ENCODE data around the gene VENTX. TPM values are rescaled to one million over a fixed set of nuclear protein-coding genes. Genes with fewer than 3 reads are reported as not detected.

Gene VENTX
- total RNA-seq, 4 donors from 2014 or later: 0.17 to 2.3 (median 0.21) TPM; not detected in 1

DNA sequence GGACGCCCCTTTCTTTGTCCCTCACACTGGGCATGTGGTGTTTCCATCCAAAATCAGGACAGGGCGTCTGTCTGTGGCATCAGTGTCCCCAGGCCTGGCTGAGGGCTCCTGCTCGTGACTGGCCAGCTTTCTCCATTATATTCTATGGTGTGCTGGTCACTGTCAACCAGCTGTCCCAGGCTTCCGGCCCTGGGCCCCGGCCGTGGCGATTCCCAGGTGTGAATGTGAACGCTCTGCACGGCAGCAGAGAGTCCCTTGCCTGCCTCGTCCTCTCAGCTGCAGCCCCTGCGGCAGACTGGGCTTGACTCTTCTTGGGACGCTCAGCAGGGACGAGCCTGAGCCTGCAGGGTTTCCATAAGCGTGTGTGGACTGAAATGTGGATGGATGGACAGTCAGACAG is 13.6 kb upstream of the VENTX start:
- DNase-seq (ENCODE audit: low spot score in 2 of 2): no peak
- Histone ChIP-seq H3K27ac (no peak overlapping the region), H3K27me3 (peaks cover 75% of the 10 kb centered on the region)

DNA sequence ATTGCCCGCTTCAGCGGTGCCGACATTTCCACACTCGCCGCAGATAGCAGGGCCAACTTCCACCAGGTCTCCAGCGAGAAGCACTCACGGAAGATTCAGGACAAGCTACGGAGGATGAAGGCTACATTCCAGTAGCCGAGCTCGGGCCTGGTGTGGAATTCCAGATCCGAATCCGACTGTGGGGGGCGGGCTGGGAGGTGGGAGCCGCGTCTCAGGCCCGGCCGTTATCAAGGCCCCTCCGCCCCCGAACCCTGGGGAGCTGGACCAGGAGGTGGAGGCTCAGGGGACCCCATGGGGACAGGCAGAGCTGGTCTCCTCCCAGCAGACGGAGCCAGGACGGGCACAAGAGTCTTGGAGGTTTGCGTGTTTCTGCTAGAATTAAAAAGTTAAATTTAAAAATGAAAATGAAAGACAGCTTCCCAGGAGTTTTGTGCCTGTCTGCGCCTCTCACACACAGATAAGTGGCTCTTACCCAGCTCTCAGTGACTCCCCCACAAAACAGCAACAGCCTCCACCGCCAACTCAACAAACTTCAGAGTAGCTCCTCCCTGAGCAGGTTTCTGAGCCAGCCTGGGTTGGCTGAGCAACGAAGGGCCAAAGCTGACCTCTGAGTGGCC is 12.8 kb upstream of the VENTX start:
- no peak for DNase-seq (ENCODE audit: low spot score in 2 of 2)
- H3K9me3 ChIP-seq: no peaks in the 10 kb centered on the region
- WGBS: 64% methylated on average over 19 of the region's 25 CpGs
- H3K4me1 ChIP-seq: peaks cover 5% of the 10 kb centered on the region
- H3K27me3 ChIP-seq: peaks cover 75% of the 10 kb centered on the region
- H3K4me3 ChIP-seq: no peak overlapping the region
- TF ChIP-seq POLR2AphosphoS5 (IDR thresholded peaks at IDR 0.05) (no peak), EP300 (IDR thresholded peaks at IDR 0.05) (no peak), POLR2A (IDR thresholded peaks at IDR 0.05) (no peak)
- TF ChIP-seq, protein P1, sequence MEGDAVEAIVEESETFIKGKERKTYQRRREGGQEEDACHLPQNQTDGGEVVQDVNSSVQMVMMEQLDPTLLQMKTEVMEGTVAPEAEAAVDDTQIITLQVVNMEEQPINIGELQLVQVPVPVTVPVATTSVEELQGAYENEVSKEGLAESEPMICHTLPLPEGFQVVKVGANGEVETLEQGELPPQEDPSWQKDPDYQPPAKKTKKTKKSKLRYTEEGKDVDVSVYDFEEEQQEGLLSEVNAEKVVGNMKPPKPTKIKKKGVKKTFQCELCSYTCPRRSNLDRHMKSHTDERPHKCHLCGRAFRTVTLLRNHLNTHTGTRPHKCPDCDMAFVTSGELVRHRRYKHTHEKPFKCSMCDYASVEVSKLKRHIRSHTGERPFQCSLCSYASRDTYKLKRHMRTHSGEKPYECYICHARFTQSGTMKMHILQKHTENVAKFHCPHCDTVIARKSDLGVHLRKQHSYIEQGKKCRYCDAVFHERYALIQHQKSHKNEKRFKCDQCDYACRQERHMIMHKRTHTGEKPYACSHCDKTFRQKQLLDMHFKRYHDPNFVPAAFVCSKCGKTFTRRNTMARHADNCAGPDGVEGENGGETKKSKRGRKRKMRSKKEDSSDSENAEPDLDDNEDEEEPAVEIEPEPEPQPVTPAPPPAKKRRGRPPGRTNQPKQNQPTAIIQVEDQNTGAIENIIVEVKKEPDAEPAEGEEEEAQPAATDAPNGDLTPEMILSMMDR (IDR thresholded peaks at IDR 0.05): no peak
- H3K27ac ChIP-seq: no peak overlapping the region
- H3K36me3 ChIP-seq: no peaks in the 10 kb centered on the region

More for the DNA sequence above, 13.6 kb upstream of the VENTX start:
- H3K4me1 ChIP-seq: no peaks in the 10 kb centered on the region
- WGBS: 42% methylated on average over 7 of the region's 14 CpGs
- no peaks in the 10 kb centered on the region for H3K36me3 ChIP-seq
- TF ChIP-seq EP300 (IDR thresholded peaks at IDR 0.05) (no peak), POLR2A (IDR thresholded peaks at IDR 0.05) (no peak), POLR2AphosphoS5 (IDR thresholded peaks at IDR 0.05) (no peak)
- TF ChIP-seq, protein P1 (IDR thresholded peaks at IDR 0.05): no peak
- no peak overlapping the region for H3K4me3 ChIP-seq
- H3K9me3 ChIP-seq: no peaks in the 10 kb centered on the region

DNA sequence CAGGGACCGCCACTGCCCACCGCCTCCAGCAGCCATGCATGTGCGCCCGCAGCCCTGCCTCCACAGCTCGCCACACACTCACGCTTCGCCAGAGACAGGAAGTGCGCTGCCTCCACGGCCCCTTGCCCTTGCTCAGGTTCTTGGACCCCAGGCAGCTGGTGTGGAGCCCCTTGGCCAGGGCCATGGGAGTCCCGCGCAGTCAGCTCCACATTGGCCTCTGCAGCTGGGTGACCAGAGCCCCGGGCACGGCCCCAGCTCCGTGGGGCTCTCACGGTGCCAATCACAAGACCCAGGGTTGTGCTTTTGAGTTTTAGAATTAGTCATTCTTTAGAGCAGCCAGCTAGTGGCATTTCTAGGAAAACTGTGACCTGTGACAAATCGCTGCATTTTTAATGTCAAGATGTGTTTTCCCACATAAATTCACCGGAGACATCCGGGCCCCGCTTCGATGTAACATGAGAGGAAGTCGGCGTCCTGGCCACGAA is 11.9 kb upstream of the VENTX start:
- H3K27ac ChIP-seq: no peak overlapping the region
- DNase-seq (ENCODE audit: low spot score in 2 of 2): no peak

DNA sequence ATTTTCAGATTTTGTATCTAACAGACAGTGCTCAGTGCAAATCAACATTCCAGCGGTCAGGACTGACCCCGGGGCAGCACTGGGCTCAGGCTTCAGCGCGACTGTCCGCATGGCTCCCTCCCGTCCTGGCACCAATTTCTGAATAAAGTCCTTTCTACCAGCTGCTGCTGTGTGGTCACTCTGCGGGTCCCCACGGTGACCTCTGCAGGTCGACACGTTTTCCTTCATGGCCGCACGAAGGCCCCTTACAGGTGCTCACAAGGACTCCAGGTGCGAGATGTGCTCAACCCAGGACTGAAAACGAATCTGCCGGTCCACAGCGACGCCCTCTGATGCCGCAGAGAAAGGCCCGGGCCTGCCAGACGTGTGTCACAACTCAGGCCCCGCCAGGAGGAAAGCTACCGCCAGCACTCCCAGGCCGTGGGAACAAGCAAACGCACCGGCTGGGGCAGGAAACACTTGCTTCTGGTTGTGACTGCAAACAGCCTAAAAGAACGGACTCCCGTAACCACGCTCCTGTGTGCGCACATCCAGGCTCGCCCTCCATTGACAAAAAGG is 11.3 kb upstream of the VENTX start:
- H3K27me3 ChIP-seq: peaks cover 79% of the 10 kb centered on the region
- no peaks in the 10 kb centered on the region for H3K9me3 ChIP-seq
- 58% methylated on average over 22 of the region's 30 CpGs for WGBS

More for the DNA sequence above, 11.9 kb upstream of the VENTX start:
- Histone ChIP-seq H3K4me1 (peaks cover 14% of the 10 kb centered on the region), H3K36me3 (no peaks in the 10 kb centered on the region), H3K27me3 (peaks cover 79% of the 10 kb centered on the region), H3K9me3 (no peaks in the 10 kb centered on the region), H3K4me3 (no peak overlapping the region)
- TF ChIP-seq, protein P1 (IDR thresholded peaks at IDR 0.05): no peak
- TF ChIP-seq POLR2AphosphoS5 (IDR thresholded peaks at IDR 0.05): no peak
- TF ChIP-seq EP300 (IDR thresholded peaks at IDR 0.05): no peak
- TF ChIP-seq POLR2A (IDR thresholded peaks at IDR 0.05): no peak
- WGBS: 69% methylated on average over 21 of the region's 23 CpGs

DNA sequence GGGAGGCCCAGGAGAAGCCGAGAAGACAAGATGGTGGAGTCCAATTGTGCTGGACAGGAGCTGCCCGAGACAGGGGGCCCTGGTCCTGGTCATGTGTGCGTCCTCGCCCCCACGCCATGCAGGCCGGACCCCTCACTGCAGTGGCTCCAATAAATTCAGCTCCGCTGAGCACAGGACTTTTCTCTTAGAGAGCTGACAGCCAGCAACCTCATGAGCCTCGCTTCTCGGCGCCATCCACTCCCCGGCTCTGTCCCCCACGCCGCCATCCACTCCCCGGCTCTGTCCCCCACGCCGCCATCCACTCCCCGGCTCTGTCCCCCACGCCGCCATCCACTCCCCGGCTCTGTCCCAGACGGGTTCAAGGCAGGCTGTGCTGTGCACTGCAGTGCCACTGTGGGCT is 10.4 kb upstream of the VENTX start:
- H3K9me3 ChIP-seq: no peaks in the 10 kb centered on the region
- H3K36me3 ChIP-seq: no peaks in the 10 kb centered on the region
- peaks cover 85% of the 10 kb centered on the region for H3K27me3 ChIP-seq
- H3K4me1 ChIP-seq: peaks cover 16% of the 10 kb centered on the region
- no peak overlapping the region for H3K4me3 ChIP-seq
- no peak for DNase-seq (ENCODE audit: low spot score in 2 of 2)
- WGBS: 87% methylated on average over 21 of the region's 21 CpGs
- TF ChIP-seq POLR2AphosphoS5 (IDR thresholded peaks at IDR 0.05) (no peak), EP300 (IDR thresholded peaks at IDR 0.05) (no peak), POLR2A (IDR thresholded peaks at IDR 0.05) (no peak)
- TF ChIP-seq, protein P1 (IDR thresholded peaks at IDR 0.05): no peak
- H3K27ac ChIP-seq: no peak overlapping the region

More for the DNA sequence above, 11.3 kb upstream of the VENTX start:
- H3K27ac ChIP-seq: no peak overlapping the region
- TF ChIP-seq POLR2AphosphoS5 (IDR thresholded peaks at IDR 0.05) (no peak), POLR2A (IDR thresholded peaks at IDR 0.05) (no peak), EP300 (IDR thresholded peaks at IDR 0.05) (no peak)
- TF ChIP-seq, protein P1 (IDR thresholded peaks at IDR 0.05): no peak
- no peak for DNase-seq (ENCODE audit: low spot score in 2 of 2)
- peaks cover 16% of the 10 kb centered on the region for H3K4me1 ChIP-seq
- H3K36me3 ChIP-seq: no peaks in the 10 kb centered on the region
- H3K4me3 ChIP-seq: no peak overlapping the region

All from suprapubic skin (tissue), 4 donors.